Fibroblast of the aortic adventitia (primary cell): ENCODE data around the gene TNRC6C. TPM values are rescaled to one million over a fixed set of nuclear protein-coding genes. Genes with fewer than 3 reads are reported as not detected.

Experiments
- DNase-seq: peaks from one replicate; pipeline ENCODE4 v3.0.0-alpha.2; 2010; ENCODE audit warnings: low read depth
- H3K4me3 ChIP-seq: 2 replicates; pipeline ENCODE4 v1.5.1; 2011; ENCODE audit warnings: low read depth, mild to moderate bottlenecking, control low read depth, low read length, moderate library complexity
- total RNA-seq: library from RNA; depleted of rRNA; stranded (reverse); fragments of >200 nt; gene quantifications from 2 replicates; pipeline ENCODE4 v1.2.3, GENCODE V29; 2012; ENCODE audit warnings: low replicate concordance
- TF ChIP-seq, protein P1 (sequence below): IDR thresholded peaks from 2 replicates; pipeline ENCODE4 v1.5.1; 2011; ENCODE audit warnings: mild to moderate bottlenecking, low read length, control low read depth, inconsistent platforms; ENCODE audit not compliant: insufficient read depth

The TNRC6C gene
- total RNA-seq, 1 donor: 10.3 TPM

DNA sequence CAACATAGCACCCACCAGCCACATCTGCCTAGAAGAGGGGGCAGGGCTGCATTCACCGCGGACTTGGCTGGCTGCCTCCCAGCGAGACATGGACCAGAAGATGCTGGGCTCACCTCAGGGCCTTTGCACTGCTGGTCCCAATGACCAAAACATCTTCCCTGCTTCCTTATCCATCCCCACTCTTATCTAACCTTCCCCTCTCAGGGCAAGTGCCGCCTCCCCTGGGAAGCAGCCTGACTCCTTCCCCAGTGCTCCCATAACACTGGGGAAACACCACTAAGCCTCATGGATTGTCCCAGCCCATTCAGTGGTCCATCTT, 164.4 kb downstream of the TNRC6C start:
- TF ChIP-seq, protein P1, sequence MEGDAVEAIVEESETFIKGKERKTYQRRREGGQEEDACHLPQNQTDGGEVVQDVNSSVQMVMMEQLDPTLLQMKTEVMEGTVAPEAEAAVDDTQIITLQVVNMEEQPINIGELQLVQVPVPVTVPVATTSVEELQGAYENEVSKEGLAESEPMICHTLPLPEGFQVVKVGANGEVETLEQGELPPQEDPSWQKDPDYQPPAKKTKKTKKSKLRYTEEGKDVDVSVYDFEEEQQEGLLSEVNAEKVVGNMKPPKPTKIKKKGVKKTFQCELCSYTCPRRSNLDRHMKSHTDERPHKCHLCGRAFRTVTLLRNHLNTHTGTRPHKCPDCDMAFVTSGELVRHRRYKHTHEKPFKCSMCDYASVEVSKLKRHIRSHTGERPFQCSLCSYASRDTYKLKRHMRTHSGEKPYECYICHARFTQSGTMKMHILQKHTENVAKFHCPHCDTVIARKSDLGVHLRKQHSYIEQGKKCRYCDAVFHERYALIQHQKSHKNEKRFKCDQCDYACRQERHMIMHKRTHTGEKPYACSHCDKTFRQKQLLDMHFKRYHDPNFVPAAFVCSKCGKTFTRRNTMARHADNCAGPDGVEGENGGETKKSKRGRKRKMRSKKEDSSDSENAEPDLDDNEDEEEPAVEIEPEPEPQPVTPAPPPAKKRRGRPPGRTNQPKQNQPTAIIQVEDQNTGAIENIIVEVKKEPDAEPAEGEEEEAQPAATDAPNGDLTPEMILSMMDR: no peak
- no peak overlapping the region for H3K4me3 ChIP-seq
- DNase-seq: no peak

DNA sequence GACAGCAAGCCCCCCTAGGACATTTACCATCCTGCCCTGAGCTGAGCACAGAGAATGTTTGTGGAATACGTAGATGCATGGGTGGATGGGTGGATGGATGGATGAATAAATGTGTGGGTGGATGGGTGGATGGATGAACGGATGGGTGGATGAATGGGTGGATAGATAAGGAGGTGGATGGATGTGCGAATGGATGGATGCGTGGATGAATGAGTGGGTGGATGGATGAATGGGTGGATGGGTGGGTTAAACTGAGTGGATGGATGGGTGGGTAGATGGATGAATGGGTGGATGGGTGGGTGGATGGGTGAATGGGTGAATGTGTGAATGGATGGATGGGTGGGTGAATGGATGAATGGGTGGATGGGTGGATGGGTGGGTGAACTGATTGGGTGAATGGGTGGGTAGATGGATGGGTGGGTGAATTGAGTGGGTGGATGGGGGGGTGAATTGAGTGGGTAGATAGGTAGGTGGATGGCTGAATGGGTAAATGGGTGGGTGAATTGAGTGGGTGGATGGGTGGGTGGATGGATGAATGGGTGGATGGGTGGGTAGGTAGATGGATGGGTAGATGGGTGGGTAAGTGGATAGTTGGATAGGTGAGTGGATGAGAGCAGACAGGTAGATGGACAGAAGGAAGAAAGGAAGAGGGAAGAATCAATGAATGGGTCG, 164.9 kb downstream of the TNRC6C start:
- H3K4me3 ChIP-seq: no peak overlapping the region
- TF ChIP-seq, protein P1: no peak
- DNase-seq: no peak

DNA sequence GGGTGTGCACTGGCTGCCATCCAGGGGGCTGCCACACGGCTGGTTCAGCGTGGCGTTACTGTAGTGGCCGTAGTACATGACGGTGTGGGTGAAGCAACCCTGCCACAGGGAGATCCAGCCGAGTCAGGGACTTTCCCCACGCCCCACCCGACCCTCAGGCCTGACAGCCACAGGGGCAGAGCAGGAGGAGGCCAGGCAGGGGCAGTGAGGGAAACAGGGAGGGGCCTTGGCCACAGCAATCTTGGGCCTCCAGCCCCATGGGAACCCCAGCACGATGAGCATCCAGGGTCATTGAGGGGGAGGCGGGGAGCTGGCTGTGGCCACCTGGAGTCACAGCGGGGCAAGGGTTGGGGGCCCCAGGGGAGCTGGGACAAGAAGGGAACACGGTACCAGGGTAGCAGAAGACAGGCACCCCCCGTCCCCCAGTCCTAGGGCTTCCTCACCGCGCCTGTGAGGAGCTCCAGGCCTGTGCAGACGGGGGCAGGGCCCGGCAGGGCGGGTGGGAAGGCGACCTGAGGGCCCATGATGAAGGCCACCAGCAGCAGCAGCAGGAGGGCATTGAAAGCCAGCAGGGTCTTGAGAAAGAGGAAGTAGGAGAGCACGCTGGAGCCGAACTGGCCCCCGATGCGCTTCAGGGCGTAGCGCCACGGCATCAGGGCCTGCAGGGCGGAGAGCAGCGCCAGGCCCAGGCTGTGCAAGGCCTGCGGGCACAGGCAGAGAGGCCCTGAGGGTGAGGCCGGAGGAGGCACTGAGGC, 165.8 kb downstream of the TNRC6C start:
- TF ChIP-seq, protein P1: no peak
- no peak for DNase-seq
- no peak overlapping the region for H3K4me3 ChIP-seq

DNA sequence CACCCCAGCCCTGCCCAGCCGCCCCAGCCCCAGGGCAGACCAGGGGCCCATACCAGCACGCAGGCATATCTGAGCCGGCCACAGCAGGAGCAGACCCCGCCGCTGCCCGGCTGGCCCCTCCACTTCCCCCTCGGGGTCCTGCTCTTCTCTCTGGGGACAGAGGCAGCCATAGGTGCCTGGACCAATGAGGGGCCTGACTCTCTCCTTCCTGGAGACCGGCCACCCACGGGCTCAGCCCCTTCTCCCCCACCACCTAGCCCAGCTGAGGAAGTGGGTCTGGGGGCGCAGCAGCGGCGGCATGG, 166.3 kb downstream of the TNRC6C start:
- H3K4me3 ChIP-seq: no peak overlapping the region
- TF ChIP-seq, protein P1: no peak
- no peak for DNase-seq

DNA sequence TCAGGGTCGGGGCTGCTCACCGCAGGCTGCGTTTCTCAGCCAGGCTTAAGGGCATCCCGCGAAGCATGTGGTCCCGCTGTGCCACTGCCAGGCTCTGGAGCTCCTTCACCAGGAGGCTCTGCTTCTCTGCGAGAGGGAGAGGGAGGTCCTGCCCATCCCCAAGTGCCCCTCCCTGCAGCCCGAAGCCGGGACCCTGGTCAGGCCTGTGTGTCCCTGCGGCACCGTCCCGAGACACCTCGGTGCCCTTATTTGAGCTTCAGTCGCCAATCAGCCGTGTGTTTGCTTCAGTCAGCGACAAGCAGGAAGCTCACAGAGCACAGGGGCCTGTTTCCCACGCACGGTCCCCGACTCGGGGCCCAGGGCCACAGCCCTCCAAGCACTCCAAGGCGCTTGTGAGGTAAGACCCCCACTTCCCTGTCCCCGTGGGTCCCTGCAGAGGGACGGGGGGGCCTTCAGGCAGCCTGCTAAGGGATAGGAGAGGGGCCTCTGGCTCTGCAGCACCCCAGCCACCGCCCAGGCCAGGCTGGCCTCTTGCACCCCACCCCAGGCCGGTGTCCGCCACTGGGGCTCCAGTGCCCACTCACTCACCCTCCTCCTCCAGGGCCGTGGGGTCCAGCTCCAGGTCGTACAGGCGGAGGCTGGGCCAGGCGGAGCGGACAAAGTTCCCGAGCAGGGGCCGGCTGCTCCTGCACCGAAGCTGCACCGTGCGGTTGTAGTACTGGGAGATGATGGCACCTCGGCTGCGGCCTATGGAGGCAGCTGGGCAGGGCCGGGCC, 166.8 kb downstream of the TNRC6C start:
- no peak for DNase-seq
- TF ChIP-seq, protein P1: no peak
- no peak overlapping the region for H3K4me3 ChIP-seq

DNA sequence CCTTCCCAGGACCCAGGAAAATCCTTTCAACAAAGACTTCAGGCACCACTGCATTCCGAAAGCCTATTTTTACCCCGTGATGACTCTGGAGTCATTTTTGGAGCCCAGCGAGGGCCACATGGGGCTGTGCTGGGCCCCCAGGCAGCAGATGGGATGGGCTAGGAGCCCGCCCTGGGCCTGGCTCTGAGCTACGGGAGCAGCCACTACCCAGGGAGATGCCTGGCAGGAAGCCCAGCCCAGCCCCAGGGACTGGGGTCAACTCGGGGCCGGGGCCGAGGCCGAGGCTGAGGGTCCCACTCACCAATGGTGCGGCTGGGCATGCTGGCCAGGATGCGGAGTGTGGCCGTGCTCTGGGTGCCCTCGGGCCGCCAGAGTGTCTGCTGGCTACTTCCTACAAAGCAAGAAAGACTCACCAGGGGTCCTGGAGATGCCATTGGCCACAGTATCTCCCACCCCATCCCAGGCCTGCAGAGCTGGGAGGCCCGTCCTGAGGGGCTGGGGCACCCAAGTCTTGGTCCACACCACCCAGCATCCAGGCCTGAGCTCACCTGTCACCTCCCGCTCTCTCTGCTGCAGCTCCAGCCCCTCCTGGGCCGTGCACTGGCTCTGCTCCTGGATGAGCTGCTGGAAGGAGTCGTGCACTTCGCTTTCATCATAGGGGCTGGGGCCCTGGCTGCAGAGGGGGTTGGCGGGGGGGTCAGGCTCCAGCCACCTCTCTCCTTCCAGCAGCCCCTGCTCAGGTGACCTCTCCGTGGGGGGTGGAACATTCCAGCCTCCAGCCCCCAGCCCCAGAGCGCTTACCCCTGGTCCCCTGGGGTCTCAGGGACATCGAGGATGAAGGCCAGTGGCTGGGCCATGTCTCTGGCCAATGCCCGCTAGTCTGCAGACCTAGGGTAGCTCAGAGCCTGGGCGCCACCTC, 167.7 kb downstream of the TNRC6C start:
- TF ChIP-seq, protein P1: no peak
- DNase-seq: no peak
- H3K4me3 ChIP-seq: no peak overlapping the region
